ENCODE results near the gene SHANK1. TPM values are rescaled to one million over a fixed set of nuclear protein-coding genes. Genes with fewer than 3 reads are reported as not detected.

SHANK1 gene
- polyA plus RNA-seq, 3 donors: not detected

- Histone ChIP-seq H3K4me1 (ENCODE audit: control insufficient read depth in 1 of 2, insufficient read depth in 2 of 2, low read length in 2 of 2) (no peaks in the 10 kb centered on the region), H3K4me3 (replicated peaks in 1 of 3; ENCODE audit: low read depth in 2 of 3, low read length in 3 of 3) (no peak overlapping the region), H3K36me3 (replicated peaks in 1 of 2; ENCODE audit: control insufficient read depth in 1 of 2, insufficient read depth in 2 of 2, low read length in 2 of 2) (no peaks in the 10 kb centered on the region), H3K9me3 (replicated peaks in 1 of 2; ENCODE audit: control insufficient read depth in 1 of 2, insufficient read depth in 1 of 2, low read length in 2 of 2) (peaks cover 0 to 11% of the 10 kb centered on the region in 2 donors), H3K27me3 (ENCODE audit: control insufficient read depth in 2 of 2, insufficient read depth in 2 of 2, low read length in 2 of 2) (peaks cover 14 to 33% of the 10 kb centered on the region in 2 donors), H3K79me2 (ENCODE audit: insufficient read depth, low read length) (no peaks in the 10 kb centered on the region), H2AFZ (ENCODE audit: insufficient read depth, low read depth, low read length, poor library complexity, severe bottlenecking) (no peak overlapping the region), H3K4me2 (replicated peaks; ENCODE audit: extremely low read depth, low read length, poor library complexity, severe bottlenecking) (no peak overlapping the region), H4K20me1 (ENCODE audit: insufficient read depth, low read length) (no peaks in the 10 kb centered on the region), H3K9ac (ENCODE audit: insufficient read depth, low read length, poor library complexity, severe bottlenecking) (no peak overlapping the region), H3K27ac (ENCODE audit: low read depth in 1 of 2, low read length in 2 of 2) (no peak overlapping the region)
- Mint-ChIP-seq H3K4me1 (no peaks in the 10 kb centered on the region), H3K27me3 (ENCODE audit: low read depth in 3 of 3) (peaks cover 46 to 72% (median 51%) of the 10 kb centered on the region in 3 donors), H3K27ac (peak overlapping the region in 1 of 7 donors; percentile 36), H3K36me3 (peaks cover 0 to 2% of the 10 kb centered on the region in 2 donors), H3K9me3 (peaks cover 0 to 10% (median 2%) of the 10 kb centered on the region in 7 donors), H3K4me3 (peak overlapping the region in 1 of 2 donors; percentile 71)
- no peak for TF ChIP-seq CTCF (IDR thresholded peaks at IDR 0.05)
- intact Hi-C loops (cut with micrococcal nuclease): no loop called here
- no peak for DNase-seq
- 5% methylated on average over 36 of the region's 81 CpGs for WGBS (ENCODE audit: insufficient coverage)
Measured at GRCh38 chr19:50695251-50696093, 24.1 kb downstream of the SHANK1 start.

- peaks cover 46 to 69% (median 52%) of the 10 kb centered on the region in 3 donors for H3K27me3 Mint-ChIP-seq (ENCODE audit: low read depth in 3 of 3)
Measured at GRCh38 chr19:50694815-50695145, 24.8 kb downstream of the SHANK1 start.

More at GRCh38 chr19:50694815-50695145, 24.8 kb downstream of the SHANK1 start:
- Histone ChIP-seq H3K9me3 (replicated peaks in 1 of 2; ENCODE audit: control insufficient read depth in 1 of 2, insufficient read depth in 1 of 2, low read length in 2 of 2) (peaks cover 0 to 11% of the 10 kb centered on the region in 2 donors), H3K9ac (ENCODE audit: insufficient read depth, low read length, poor library complexity, severe bottlenecking) (no peak overlapping the region), H4K20me1 (ENCODE audit: insufficient read depth, low read length) (no peaks in the 10 kb centered on the region), H3K79me2 (ENCODE audit: insufficient read depth, low read length) (no peaks in the 10 kb centered on the region), H3K4me2 (replicated peaks; ENCODE audit: extremely low read depth, low read length, poor library complexity, severe bottlenecking) (no peak overlapping the region), H3K4me3 (replicated peaks in 1 of 3; ENCODE audit: low read depth in 2 of 3, low read length in 3 of 3) (no peak overlapping the region), H3K27ac (ENCODE audit: low read depth in 1 of 2, low read length in 2 of 2) (no peak overlapping the region), H2AFZ (ENCODE audit: insufficient read depth, low read depth, low read length, poor library complexity, severe bottlenecking) (no peak overlapping the region), H3K27me3 (ENCODE audit: control insufficient read depth in 2 of 2, insufficient read depth in 2 of 2, low read length in 2 of 2) (peaks cover 14 to 33% of the 10 kb centered on the region in 2 donors), H3K4me1 (ENCODE audit: control insufficient read depth in 1 of 2, insufficient read depth in 2 of 2, low read length in 2 of 2) (no peaks in the 10 kb centered on the region), H3K36me3 (replicated peaks in 1 of 2; ENCODE audit: control insufficient read depth in 1 of 2, insufficient read depth in 2 of 2, low read length in 2 of 2) (no peaks in the 10 kb centered on the region)
- WGBS (ENCODE audit: insufficient coverage): 3% methylated on average over 27 of the region's 51 CpGs
- intact Hi-C loops (cut with micrococcal nuclease): no loop called here
- Mint-ChIP-seq H3K4me3 (no peak overlapping the region), H3K27ac (no peak overlapping the region), H3K9me3 (peaks cover 0 to 8% (median 2%) of the 10 kb centered on the region in 7 donors), H3K36me3 (peaks cover 0 to 2% of the 10 kb centered on the region in 2 donors), H3K4me1 (no peaks in the 10 kb centered on the region)
- no peak for DNase-seq
- no peak for TF ChIP-seq CTCF (IDR thresholded peaks at IDR 0.05)
